Stimulated activated CD4-positive, alpha-beta T cell treated with anti-CD3 and anti-CD28 coated beads, Interleukin-4, amount 100 ng/mL, for 4 hours (primary cell): ENCODE measurements around the gene C22orf23.
A peak's percentile ranks its signal among the peaks of the same experiment; 100 is the strongest.

Source experiments
- DNase-seq, 2 experiments: peaks; one replicate each; pipeline ENCODE4 v3.0.0-alpha.2; 2020

The C22orf23 gene

DNA sequence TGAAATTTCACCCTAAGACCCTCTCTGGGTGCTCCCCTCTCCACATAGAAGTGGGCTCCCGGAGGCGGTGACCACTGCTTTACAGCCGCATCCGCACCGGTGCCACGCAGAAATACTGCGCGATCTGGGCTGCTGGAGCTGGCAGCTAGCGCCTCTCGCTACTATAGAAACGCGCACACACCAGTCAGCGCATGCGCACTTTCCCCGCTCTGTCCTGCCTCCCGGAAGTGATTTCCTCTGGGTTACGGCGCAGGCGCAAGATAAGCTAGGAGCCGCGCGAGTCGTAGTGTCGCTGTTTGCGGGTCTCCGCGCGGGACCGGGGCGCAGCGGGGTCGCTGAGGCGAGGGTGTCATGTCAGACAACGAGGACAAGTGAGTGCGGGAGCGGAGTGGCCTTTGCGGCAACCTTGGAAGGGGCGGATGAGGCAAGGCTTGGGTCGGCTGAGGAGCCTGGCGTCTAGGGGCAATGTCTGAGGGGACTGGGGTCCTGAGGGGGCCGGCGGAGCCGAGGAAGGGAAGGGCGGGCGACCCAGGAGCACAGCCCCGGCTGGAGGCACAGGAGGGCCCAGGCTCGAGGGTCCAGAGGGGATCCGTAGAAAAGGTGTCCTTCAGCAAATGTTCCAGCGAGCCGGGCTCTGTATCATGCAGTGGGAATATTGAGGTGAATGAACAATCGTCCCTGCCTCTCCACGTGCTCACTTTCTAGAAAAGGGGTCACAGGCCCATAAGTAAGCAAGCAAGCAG lies at the start of gene C22orf23, which contains the start of gene POLR2F:
Gene C22orf23 (minus strand): TSS at position 165 of the 743 bp plus-strand sequence. CDS start 452 bp downstream, outside the sequence.
Gene POLR2F (plus strand): TSS at position 263 of the 743 bp plus-strand sequence. CDS start 89 bp downstream, at position 352.
- peak; percentile 94 to 95 for DNase-seq

DNA sequence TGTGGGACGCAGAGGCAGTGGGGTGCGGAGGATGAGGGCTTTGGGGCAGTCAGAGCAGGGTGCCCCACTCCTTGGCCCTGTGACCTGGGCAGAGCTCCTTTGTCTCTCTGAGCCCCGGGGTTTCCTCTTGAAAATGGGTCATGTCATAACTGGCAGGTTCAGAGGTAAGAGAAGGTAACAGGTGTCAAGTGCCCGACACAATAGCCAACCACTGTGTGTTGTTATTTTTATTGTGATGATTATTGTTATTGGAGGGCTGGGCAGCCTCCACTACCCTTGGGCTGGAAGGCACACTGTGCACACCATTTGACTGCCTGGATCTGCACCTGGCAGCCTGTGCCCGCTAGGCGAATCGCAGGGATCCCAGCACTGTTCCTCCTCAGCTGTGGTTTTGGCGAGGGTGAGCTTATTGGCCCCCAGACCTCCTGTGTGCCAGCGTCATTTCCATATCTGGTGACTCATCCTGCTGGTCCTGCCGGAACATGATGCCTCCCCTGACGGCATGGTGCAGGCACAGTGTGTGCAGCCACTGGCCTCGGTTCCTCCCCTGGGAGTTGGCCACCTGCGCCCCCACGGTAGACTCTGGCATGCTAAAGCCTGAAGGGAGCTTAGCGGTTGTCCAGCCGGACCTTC lies 46.4 kb upstream of the C22orf23 start:
- no peak for DNase-seq

DNA sequence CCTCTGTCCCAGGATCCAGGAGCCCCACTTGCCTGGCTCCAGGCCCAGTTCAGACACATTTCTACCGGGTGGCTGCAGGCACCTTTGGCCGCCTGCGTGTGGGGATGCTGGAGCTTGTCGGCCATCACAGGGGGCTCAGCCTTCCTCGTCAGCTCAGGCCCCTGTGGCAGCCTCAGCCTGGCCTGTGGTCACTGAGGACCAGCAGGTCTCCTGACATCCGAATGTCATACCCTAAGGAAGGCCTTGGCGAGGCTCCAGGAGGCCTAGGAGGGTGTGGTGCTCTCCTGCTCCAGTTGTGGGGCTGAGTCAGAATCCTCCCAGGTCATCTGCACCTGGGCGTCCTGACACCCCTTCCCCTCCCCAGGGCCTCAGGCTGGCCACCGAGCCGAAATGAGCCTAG lies 45.8 kb upstream of the C22orf23 start:
- no peak for DNase-seq

DNA sequence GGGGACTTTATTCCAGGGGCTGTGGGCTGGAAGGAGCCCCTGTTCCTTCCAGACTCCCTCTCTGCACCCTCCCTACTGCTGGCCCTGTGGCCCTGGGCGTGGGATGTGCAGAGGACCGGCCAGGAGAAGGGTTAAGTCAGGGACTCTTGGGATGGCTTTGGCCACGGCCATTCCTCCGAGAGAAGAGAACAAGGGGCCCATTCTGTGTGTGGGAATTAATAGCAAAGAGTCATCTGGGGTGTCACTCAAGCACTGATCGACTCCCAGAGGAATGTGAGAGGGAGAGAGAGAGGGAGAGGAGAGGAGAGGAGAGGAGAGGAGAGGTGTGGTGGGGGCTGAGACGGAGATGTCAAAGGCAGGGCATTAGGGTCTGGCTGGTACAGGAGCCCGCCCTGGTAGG lies 45.1 kb upstream of the C22orf23 start:
- no peak for DNase-seq

DNA sequence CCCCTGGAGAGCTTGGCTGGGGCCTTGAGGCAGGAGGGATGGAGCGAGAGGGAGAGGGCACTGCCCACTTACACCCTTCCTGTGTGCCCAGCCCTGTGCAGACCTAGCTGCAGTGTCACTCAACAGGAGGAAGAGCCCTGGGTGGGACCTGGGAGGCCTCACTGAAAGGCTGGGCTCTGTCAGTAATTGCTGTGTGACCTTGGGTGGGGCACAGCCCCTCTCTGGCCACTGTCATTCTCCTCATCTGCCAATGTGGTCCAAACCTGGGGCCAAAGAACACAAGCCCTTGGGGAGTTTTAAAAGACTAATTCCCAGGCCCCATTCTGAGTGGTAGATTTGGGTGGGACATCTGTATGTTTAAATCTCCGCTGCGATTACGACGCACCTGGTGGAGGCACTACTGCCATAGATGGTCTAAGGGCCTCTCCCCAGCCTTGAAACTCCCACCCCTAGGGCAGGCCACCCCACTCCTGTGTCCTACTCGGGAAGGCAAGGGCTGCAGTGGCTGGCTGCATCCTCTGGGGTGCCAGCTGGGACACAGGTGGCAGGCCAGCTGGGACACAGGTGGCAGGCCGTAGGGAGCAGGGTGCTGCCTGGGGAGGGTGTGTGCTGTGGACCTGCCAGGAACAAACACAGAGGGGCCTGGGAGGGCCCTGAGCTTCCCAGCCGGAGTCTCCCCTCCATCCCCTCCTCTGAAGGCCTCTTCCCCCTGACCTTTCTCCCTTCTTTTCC lies 43.3 kb upstream of the C22orf23 start:
- no peak for DNase-seq

DNA sequence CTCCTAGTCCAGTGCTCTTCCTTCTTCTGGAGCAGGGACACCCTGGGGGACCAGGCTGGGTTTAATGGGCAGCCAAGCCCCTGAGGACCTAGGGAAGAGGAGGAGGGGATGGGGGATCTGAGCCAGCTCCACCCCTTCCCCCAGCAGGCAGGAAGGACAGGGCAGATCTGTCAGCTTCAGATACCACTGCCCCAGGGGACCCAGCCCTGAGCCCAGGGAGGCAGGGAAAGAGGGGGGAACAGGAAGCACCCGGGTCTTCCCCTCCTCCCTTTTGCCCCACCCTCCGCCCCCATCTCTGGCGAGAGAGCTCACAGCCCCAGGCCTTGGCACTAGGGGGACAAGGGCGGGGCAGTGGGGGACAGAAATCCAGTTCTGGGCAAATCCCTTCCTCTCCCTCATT lies 42.7 kb upstream of the C22orf23 start:
- DNase-seq, result no peak

DNA sequence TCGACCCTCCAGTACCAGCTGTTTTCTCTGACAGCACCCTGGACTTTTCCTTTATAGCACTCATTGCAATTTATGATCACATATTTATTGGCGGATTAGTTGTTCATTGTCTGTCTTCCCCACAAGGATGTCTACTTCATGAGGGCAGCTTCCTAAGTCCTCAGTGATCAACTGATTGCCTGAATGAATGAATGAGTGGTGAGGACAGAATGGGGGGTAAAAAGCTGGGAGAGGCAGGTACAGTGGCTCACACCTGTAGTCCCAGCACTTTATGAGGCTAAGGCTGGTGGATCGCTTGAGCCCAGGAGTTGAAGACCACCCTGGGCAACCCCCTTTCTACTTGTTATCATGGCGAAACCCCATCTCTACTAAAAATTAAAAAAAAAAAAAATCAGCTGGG lies 42.1 kb upstream of the C22orf23 start:
- no peak for DNase-seq

DNA sequence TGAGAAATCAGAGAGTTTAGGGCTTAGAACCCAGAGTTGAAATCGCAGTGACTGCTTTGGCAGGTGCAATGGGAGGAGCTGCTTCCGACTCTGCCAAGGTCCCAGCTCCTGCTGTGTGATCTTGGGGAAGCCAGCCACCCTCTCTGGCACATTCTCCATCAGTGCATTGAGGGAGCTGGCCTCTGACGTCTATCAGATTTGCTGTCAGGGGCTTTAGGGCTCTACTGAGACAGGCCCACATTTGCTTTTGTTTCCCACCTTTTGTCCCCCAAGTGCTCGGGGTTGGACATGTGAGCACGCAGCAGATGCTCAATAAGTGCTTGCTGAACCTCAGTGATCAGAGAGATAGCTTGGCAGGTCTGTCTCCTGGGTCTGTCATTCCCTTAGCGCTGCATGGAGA lies 41.6 kb upstream of the C22orf23 start:
- no peak for DNase-seq

DNA sequence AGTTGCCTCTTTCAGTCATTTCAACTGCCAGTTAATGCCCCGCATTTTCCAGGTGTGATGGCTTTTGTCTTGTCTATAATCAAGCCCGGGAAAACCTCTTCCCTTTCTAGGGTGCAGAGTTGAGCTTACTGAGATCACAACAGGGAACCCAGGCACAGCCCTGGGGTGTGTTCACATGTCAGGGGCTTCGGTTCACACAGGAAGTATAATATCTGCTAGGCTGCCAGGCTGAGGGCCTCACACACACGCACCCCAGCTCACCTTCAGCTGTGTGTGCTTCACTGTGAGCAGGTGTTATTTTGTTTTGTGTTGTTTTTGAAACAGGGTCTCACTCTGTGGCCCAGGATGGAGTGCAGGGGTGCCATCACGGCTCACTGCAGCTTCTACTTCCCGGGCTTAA lies 40.6 kb upstream of the C22orf23 start:
- no peak for DNase-seq

DNA sequence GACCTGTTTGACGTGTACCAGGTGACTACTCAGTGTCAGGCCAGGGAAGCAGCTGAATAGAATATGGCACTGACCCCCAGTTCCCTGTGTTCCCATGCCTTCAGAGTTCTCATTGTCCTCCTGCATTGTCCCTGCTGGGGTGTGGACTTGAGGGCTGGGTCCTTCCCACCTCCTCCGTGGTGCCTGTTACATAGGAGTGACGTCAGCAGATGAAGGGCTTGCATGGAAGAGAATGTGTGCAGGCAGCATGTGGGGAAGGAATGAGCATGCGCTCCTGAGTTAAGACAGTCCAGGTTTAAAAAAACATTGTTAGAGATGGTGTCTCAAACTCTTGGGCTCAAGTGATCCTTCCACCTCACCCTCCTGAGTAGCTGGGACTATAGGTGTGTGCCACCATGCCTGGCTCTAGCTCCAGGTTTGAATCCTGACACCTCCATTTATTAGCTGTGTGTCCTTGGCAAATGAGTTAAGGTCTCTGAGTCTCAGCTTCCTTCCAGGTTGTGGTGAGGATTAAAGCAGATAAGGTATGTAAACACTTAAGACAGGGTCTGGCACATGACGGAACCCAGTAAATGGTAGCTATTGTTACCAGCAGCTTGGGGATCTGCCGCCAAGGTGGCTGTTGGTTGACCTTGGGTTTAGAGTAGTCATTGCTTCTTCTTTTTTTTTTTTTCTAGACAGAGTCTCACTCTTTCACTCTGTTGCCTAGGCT lies 38.5 kb upstream of the C22orf23 start:
- no peak for DNase-seq

DNA sequence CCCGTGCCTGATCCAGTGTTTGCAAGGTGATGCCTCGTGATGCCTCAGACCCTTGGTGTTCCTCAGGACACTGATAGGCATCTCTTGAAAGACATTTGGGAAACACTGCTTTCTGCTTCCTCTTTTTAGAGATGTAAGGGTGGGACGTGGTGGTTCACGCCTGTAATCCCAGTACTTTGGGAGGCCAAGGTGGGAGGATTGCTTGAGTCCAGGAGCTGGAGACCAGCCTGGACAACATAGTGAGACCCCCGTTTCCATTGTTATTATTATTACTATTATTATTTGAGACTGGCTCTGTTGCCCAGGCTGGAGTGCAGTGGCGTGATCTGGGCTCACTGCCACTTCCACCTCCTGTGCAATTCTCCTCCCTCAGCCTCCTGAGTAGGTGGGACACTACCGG lies 37.5 kb upstream of the C22orf23 start:
- no peak for DNase-seq

DNA sequence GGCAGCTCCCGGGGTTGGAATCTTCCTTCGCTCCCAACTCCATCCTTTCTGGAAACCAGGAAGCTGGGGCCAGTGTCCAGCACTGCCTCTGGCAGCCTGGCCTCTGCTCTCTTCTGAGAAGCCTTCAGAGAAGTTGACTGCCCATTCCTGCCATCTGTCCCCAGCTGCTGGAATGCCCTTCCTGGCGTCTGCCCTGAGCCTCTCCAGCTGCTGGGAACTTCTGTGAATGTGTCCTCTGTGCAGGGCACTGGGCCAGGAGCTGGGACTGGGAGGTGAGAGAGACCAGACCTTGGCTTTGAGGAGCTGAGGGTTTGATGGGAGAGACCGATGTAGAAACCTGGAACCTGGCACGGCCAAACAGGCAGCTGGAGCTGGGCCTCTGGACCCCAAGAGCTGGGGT lies 36.9 kb upstream of the C22orf23 start:
- no peak for DNase-seq

DNA sequence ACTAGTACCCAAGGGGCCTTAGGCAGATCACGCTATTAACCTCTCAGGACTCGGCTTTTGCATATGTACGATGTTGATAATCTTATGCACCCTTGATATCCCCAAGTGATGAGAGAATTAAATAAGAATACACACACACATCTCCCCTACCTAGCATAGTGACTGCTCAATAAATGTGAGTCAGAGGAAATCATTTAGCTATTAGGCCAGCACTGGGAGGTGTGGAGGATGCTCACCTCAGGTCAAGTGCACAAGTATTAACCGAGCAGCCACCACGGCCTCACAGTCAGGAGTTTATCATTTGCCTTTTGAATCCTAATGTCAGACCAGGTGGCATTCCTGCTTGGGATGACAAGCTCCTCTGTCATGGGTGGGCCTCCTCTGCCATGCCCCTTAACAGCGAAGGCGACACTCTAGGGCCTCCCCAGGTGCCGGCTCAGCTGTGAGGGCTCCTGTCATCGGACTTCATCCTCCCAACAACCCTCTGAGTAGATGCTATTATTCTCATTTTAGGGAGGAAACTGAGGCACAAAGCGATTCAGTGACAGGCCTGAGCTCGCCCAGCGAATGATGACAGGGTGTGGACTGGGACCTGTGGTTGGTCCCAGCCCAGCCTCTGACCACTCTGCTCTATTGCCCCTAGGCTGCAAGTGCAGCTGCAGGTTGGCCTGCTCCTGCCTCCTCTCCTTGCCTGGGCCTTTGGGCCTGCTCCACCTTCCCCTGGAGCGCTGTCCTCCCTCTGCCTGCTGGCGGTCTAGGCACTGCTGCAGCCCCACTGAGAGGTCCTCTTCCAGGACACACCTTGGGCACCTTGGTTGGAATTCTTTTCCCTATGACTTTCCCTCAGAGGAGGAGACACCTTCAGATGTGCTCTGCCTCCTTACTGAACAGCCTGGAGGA lies 36.0 kb upstream of the C22orf23 start:
- DNase-seq, result no peak

DNA sequence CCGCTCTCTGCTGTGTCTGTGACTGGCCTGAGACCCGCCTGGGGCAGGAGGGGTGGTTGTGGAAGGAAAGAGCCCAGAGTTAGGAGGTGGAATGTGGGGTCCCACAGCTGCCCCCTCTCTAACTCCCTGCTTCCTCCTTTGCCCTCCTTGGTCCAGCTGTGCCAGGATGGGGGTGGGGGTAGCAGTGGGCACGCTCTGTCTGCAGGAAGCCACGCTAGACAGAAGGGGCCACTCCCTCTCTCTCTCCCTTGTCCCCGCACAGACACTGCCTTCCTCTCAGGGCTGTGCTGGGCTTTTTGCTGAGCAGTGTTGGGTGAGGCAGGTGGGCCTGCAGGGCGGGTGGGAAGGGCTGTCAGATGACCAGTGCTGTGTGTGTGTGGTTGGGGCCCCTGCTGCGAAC lies 33.0 kb upstream of the C22orf23 start:
- no peak for DNase-seq

DNA sequence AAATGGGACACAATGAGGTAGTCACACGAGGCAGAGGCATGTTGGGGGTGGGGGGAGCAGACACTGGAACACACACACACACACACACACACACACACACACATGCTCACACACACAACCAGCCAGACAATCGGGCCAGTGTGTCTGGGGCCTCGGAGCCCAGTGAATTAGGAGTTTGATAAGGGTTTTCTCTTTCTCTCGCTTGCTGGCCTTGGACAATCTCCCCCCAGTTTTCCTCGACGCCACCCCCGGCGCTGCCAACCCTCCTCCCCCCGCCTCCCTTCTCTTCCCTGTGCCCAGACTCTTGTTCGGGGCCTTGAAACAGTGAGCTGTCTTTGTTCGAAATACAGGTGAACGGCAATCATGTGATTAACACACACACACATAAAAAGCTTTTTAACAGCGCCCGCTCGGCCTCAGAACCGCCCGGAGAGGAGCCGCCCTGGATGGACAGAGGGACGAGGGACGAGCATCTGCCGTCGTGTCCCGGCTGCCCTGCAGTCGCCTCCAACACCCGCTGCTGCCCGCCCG lies 32.4 kb upstream of the C22orf23 start:
- no peak for DNase-seq

DNA sequence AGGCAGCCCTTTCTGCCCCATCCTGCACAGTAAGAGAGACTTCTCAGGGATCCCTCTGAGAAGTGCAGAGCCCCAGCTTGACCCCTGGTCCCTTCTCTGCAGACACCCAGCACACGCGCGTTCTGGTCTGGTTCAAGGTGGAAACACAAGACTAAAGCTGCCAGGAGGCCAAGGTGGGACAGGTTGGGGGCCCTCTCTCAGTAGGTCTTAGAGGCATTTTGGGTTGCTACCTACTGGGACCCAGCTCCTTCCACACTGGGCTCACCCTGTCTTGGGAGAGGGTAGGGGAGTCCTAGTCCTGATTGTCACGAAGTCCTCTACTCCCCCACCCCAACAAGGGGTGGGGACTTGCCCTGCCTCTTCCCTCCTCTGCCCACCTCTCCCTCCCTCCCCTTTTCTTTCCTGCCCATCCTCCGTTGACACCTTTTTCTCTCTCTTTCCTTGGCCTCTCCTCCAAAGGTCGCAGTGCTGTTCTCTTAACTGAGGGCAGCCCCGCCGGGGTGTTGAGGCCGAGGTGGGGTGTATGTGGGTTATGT lies 31.7 kb upstream of the C22orf23 start:
- DNase-seq, result no peak

DNA sequence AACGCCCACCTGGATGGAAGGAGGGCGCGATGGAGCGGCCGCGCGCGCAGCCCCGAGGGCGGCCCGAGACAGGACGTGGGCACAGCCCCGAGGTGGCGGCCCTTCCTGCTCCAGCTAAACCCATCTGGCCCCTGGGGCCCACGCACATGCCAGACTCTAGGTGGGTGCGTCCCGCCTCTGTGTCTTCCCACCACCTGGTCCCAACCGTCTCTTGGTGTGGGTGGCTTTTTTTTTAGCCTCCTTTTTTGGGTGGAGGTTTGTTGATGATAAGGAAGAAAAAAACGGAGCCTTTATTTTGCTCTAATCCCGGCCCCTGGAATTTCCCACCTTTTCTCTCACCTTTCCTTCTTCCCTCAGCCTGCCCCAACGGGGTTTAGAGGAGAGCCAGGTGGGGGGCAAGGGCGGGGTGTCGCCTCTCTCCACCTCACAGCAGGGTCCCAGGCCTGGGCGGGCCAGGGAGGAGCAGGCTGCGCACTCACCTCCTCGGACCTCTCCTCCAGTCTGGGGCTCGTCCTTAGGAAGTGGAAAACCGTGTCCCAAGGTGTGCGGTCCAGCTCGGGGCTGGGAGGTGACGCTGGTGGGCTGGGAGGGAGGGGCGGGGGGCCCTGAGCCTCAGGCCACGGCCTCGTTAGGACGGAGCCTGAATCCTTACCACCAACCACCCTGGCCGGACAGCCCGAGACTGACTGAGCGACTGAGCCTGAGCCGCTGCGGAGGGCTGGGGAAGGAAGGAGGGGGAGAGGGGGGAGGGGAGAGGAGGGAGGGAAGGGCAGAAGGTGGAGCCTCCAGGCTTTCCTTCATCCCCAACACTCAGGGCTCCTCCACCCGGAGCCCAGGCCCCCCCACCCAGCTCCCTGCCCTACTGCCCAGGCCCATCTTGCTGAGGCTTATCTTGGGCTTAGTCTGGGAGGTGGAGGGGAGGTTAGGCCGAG lies 30.7 kb upstream of the C22orf23 start, which contains the start of gene SOX10:
Gene SOX10 (minus strand): TSS at position 696 of the 932 bp plus-strand sequence. CDS start 771 bp downstream, outside the sequence.
- no peak for DNase-seq

DNA sequence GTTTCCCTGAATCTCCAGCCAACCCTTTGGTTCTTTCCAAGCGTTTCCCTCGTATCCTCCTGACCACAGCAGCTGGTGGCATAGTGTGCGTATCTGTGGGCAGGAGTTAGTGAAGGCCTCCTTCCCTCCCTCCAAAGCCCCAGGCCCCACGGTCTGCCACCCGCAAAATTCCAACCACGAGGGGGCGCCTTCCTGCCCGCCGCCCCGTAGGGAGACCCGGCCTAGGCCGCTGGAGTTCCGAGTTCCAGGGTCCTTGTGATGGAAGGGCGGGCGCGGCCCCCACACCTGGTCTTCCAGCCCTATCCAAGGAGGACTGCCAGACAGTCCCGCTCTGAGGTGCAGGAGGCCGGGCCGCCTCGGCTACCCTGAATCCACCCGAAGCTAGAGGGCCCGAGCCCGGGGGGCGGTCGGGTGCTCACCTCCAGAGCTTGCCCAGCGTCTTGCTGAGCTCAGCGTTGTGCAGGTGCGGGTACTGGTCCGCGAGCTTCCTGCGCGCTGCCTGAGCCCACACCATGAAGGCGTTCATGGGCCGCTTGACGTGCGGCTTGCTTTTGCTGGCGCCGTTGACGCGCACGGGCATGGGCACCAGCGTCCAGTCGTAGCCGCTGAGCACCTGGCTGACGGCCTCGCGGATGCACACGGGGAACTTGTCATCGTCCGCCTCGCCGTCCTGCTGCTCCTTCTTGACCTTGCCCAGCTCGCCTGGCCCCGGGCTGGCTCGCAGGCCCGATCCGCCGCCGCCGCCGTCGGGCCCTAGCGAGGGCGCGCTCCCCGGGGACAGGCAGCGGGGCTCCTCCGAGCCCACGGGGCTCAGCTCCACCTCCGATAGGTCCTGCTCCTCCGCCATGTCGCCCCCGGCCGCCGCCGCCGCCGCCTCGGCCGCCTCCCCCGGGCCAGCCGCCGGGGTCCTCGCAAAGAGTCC lies 29.8 kb upstream of the C22orf23 start:
- no peak for DNase-seq

DNA sequence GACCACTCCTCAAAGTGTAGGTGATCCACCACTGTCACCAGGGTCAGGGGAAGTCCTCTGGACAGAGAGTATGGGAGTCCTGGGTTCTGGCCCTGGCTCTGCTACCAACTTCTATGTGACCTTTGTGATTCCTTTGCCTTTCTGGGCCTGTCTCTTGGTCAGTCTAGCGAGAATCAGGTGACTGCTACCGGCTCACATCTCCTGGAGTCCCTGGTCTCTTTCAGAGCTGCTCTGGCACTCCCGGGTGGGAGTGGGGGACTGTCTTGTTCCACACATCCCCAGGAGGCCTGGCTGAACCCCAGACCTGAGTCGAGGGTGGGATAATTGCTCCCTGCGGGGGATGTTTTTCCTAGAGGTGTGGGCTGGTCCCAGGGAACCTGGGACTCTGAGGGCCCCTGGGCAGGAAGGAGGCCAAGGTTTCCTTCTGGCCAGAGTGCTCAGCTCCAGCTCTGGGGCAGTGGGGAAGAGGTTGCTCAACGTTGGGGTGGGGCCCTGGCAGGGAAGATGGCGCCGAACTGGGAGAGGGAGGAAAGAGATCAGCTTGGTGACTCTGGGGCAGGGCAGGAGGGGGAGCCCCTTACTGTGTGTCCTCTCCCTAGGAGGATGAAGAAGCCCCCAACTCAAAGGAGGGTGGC lies 28.9 kb upstream of the C22orf23 start:
- DNase-seq, result no peak
